Natural killer cell treated with Interleukin-12 subunit alpha and Interleukin-12 subunit beta and Interleukin-15 and Interleukin-18, amount 100 ng/mL, for 72 hours (primary cell): ENCODE data around the gene MYO9A. TPM values are rescaled to one million over a fixed set of nuclear protein-coding genes. Genes with fewer than 3 reads are reported as not detected.
"Not testable (repeated sequence)": the region's sequence is repeated elsewhere in the genome, so short reads cannot be mapped to it uniquely, and the experiment has no call there.

Experiments
- ATAC-seq, 2 donors: fragments of 150-1000 bp; cut with Tn5 transposase in 1 of 2; sonication (Bioruptor Pico), chemical (Tn5 transposase) in 1 of 2; 2 replicates each; pipeline ENCODE4 v1.10.0; 2021
- DNase-seq: peaks from one replicate; pipeline ENCODE4 v3.0.0; 2022; ENCODE audit warnings: low spot score
- H3K27ac Mint-ChIP-seq, 2 donors: 1 replicate in 1 of 2; 2 replicates in 1 of 2; pipeline ENCODE4 v1.8.0; 2022; ENCODE audit warnings: mixed read lengths in 2 of 2, mild to moderate bottlenecking in 1 of 2, moderate library complexity in 1 of 2
- H3K27me3 Mint-ChIP-seq, 2 donors: 1 replicate in 1 of 2; 2 replicates in 1 of 2; pipeline ENCODE4 v1.8.0; 2022; ENCODE audit warnings: mixed read lengths in 2 of 2
- H3K36me3 Mint-ChIP-seq: one replicate; pipeline ENCODE4 v1.8.0; 2022; ENCODE audit warnings: mixed read lengths
- H3K4me1 Mint-ChIP-seq, 2 donors: 1 replicate in 1 of 2; 2 replicates in 1 of 2; pipeline ENCODE4 v1.8.0; 2022; ENCODE audit warnings: low read depth in 2 of 2, mixed read lengths in 2 of 2, mild to moderate bottlenecking in 1 of 2
- H3K4me3 Mint-ChIP-seq: one replicate; pipeline ENCODE4 v1.8.0; 2022; ENCODE audit warnings: mixed read lengths
- H3K9me3 Mint-ChIP-seq: 2 replicates; pipeline ENCODE4 v1.8.0; 2022; ENCODE audit warnings: mixed read lengths
- total RNA-seq, 2 donors: library from RNA; stranded (reverse); gene quantifications; one replicate each; pipeline ENCODE4 v1.2.3, GENCODE V29; 2022

MYO9A gene
- total RNA-seq, 2 donors from 2014 or later: 16.3 to 19.8 TPM

DNA sequence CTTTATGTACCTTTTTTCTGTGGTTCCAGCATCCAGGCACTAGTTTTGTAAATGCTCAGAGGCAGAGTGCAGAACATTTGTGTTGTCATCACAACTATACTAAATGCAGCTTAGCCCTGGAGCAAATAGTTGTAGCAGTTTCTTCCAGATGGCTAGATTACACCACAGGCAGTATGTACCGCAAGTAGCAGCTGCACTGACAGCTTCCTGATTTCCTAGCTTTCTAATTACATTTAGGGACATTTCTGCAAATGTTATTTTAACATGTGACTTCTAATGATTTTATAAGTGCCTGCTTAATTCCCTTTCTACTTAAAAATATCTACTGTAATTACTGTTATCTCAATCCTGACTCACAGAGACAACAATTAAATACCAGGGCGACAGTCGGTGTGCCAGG lies 201.1 kb downstream of the MYO9A start:
- H3K9me3 Mint-ChIP-seq: no peaks in the 10 kb centered on the region
- no peak overlapping the region for H3K4me3 Mint-ChIP-seq
- H3K4me1 Mint-ChIP-seq: peaks cover 3 to 9% of the 10 kb centered on the region in 2 donors
- DNase-seq (no peak), ATAC-seq (no peak)
- H3K36me3 Mint-ChIP-seq: peaks cover 9% of the 10 kb centered on the region
- H3K27me3 Mint-ChIP-seq: no peaks in the 10 kb centered on the region
- H3K27ac Mint-ChIP-seq: no peak overlapping the region

DNA sequence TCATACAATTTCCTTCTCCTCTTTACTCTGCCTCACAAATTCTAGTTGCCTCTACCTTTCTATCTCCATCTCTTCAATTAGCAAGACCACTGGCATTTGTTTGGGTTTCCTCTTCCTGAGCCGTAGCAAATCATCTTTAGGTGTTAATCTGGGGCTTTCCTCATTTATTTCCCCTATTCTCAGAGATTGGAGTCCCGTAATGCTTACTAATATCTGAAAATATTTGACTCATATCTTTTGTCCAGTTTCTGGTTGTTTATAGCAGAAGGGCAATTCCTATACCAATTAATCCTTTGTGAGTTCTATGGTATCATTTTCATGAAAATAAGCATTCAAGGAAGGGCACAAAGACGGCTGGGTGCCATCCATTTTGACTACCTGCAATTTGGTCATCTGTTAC lies 203.9 kb downstream of the MYO9A start:
- Mint-ChIP-seq H3K4me3 (peak overlapping the region; percentile 40), H3K27ac (peak overlapping the region in 1 of 2 donors; percentile 38), H3K36me3 (peaks cover 9% of the 10 kb centered on the region), H3K27me3 (no peaks in the 10 kb centered on the region), H3K9me3 (no peaks in the 10 kb centered on the region), H3K4me1 (peaks cover 3 to 9% of the 10 kb centered on the region in 2 donors)
- no peak for ATAC-seq
- no peak for DNase-seq

DNA sequence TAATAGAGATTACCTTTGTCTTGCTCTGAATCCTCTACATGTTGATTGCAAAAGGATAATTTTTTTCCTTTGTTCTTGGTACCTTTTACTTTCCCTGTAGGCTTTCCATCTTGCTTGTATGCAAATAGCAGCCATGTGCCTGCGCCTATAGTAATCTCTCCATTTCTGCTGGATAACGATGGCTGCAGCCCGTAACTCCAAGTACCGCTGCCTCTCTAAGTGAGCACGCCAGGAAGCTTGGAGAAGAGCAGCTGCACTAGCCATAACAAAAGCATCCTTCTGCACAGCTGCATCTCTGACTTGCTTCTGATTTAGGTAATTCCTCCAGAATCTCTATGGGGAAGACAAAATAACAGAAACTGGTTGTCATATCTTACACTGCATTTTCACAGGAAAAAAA lies 218.3 kb downstream of the MYO9A start:
- DNase-seq (no peak), ATAC-seq (no peak)
- no peak overlapping the region for H3K4me3 Mint-ChIP-seq
- no peak overlapping the region for H3K27ac Mint-ChIP-seq
- no peaks in the 10 kb centered on the region for H3K9me3 Mint-ChIP-seq
- no peaks in the 10 kb centered on the region for H3K4me1 Mint-ChIP-seq
- H3K27me3 Mint-ChIP-seq: no peaks in the 10 kb centered on the region
- H3K36me3 Mint-ChIP-seq: peaks cover 24% of the 10 kb centered on the region

DNA sequence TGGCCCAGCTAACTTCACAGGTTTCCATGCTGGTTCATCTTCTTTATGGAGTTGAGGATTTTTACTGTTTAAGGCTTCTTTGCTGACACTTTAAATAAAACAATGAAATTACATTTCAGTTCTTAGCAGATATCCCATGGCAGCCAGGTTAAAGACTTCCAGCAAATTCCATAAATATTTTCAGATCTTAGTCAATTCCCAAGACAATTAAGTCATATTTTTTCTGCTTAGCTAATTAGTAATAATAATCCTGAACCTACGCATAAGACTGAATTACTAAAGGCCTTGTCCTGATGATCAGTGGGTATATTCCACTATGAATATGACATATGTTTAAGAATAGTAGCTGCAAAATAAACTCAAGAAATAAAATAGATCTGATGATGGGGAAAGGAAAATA lies 224.3 kb downstream of the MYO9A start:
- Mint-ChIP-seq H3K27me3 (no peaks in the 10 kb centered on the region), H3K4me3 (no peak overlapping the region), H3K27ac (no peak overlapping the region), H3K36me3 (peaks cover 21% of the 10 kb centered on the region), H3K4me1 (no peaks in the 10 kb centered on the region), H3K9me3 (no peaks in the 10 kb centered on the region)
- ATAC-seq (no peak), DNase-seq (no peak)

DNA sequence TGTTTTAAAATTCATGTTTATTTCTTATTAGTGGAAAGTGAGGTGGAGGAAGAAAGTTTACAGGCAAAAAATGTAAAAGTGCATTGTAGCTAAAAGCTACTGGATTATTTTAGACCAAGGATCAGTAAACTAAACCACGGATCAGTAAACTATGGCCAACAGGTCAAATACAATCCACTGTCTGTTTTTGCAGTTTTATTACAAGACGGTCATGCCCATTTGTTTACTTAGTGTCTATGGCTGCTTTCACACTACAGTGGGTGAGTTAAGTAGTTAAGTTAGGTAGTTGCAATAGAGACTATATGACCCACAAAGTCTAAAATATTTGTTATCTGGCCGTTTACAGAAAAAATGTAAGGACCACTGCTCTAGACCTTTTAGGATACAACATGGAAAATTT lies 225.6 kb downstream of the MYO9A start:
- ATAC-seq (no peak), DNase-seq (no peak)
- Mint-ChIP-seq H3K27ac (no peak overlapping the region), H3K9me3 (no peaks in the 10 kb centered on the region), H3K4me3 (no peak overlapping the region), H3K27me3 (no peaks in the 10 kb centered on the region), H3K4me1 (no peaks in the 10 kb centered on the region), H3K36me3 (peaks cover 21% of the 10 kb centered on the region)

DNA sequence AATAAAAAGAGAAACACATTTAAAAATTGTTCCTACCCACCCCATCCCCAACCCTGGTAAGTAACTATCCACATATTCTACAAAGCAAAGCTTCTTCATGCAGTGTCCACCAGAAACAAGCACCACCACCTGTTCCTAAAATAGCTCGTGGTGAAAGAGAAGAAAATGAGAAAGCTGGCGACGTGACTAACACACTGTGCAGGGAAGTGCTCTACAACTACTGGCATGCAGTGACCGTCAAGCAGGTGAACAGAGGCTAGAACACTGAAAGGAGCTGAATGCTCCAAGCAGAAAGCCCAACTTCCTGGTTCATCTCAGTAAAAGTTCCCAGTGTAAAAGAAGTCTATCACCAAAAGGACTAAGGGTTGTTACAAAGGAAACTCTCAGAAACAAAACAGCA lies 226.9 kb downstream of the MYO9A start:
- Mint-ChIP-seq H3K9me3 (no peaks in the 10 kb centered on the region), H3K4me1 (no peaks in the 10 kb centered on the region), H3K4me3 (no peak overlapping the region), H3K27me3 (no peaks in the 10 kb centered on the region), H3K36me3 (peaks cover 21% of the 10 kb centered on the region), H3K27ac (no peak overlapping the region)
- ATAC-seq: no peak
- no peak for DNase-seq

DNA sequence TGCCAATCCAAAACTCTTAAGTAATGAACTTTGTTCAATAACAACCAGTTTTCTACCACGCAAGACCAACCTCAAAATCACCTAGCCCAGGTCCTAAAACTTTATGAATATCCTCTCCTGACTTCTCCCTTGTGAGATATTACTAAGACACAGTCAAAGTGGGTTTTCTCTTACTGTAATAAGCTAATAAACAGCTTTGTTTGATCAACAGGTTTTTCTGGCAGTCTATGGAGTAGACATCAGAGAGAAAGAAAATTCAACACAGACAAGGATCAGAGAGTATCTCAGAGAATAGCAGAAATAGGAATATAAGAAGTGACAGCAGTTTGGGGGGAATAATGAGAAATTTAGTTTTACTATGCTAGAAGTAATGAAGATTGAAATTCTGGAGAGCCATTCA lies 228.0 kb downstream of the MYO9A start:
- DNase-seq (no peak), ATAC-seq (no peak)
- H3K9me3 Mint-ChIP-seq: no peaks in the 10 kb centered on the region
- no peak overlapping the region for H3K4me3 Mint-ChIP-seq
- peaks cover 21% of the 10 kb centered on the region for H3K36me3 Mint-ChIP-seq
- H3K27ac Mint-ChIP-seq: no peak overlapping the region
- H3K4me1 Mint-ChIP-seq: no peaks in the 10 kb centered on the region
- no peaks in the 10 kb centered on the region for H3K27me3 Mint-ChIP-seq

DNA sequence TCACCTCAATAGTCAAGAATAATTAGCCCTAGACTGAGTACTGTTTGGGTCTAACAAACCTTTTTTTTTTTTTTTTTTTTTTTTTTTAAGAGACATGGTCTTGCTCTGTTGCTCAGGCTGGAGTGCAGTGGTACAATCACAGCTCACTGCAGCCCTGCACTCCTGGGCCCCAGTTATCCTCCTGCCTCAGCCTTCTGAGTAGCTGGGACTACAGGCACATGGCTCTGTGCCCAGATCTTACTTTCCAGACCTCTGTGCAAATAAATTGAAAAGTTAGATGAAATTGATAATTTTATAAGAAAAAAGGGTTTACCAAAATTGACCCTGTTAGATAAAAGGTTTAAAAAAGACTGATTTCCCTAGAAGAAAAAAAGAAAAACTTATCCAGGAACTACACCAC lies 228.6 kb downstream of the MYO9A start:
- H3K9me3 Mint-ChIP-seq: no peaks in the 10 kb centered on the region
- H3K27ac Mint-ChIP-seq: no peak overlapping the region
- no peak overlapping the region for H3K4me3 Mint-ChIP-seq
- no peaks in the 10 kb centered on the region for H3K27me3 Mint-ChIP-seq
- no peaks in the 10 kb centered on the region for H3K4me1 Mint-ChIP-seq
- DNase-seq (no peak), ATAC-seq (no peak)
- H3K36me3 Mint-ChIP-seq: peaks cover 21% of the 10 kb centered on the region

DNA sequence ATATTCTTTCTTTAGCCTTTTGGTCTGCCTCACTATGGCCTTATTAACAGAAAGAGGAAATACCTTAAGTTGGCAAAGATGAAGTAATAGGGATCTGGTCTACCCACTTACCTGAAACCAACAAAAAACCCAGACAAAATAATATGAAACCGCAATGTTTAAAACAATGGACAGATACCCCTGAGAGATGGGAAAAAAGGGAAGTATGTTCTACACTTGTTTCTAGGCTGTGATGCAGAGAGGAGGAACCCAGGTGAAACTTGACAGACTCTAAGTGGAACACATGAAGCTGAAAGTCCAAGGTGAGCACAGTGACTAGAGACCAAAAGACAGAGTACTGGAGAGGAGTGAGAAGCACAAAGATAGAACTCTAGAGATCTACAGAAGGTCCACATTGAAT lies 229.2 kb downstream of the MYO9A start:
- ATAC-seq (no peak), DNase-seq (no peak)
- Mint-ChIP-seq H3K27me3 (no peaks in the 10 kb centered on the region), H3K4me1 (no peaks in the 10 kb centered on the region), H3K4me3 (no peak overlapping the region), H3K36me3 (peaks cover 21% of the 10 kb centered on the region), H3K9me3 (no peaks in the 10 kb centered on the region), H3K27ac (no peak overlapping the region)

DNA sequence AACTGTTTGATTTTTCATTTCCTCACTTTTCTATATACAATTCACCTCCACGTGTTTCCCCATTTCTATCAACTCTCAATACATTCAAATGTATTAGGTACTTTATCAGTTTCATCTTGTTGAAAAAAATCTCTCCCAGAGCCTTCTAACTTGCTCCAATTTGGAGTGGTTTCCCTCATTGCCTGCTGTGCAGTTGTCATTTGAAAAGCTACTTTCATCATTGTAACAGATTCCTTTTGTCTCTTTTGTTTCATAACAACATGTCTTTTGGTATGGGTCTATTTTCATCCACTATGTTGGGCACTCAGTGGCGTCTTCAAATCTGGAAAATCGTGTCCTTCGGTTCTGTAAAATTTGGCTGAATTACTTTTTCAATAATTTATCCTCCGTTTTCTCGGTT lies 232.6 kb downstream of the MYO9A start:
- Mint-ChIP-seq H3K27me3 (no peaks in the 10 kb centered on the region), H3K36me3 (peaks cover 12% of the 10 kb centered on the region), H3K4me1 (no peaks in the 10 kb centered on the region), H3K9me3 (no peaks in the 10 kb centered on the region), H3K4me3 (no peak overlapping the region), H3K27ac (no peak overlapping the region)
- DNase-seq (no peak), ATAC-seq (no peak)

DNA sequence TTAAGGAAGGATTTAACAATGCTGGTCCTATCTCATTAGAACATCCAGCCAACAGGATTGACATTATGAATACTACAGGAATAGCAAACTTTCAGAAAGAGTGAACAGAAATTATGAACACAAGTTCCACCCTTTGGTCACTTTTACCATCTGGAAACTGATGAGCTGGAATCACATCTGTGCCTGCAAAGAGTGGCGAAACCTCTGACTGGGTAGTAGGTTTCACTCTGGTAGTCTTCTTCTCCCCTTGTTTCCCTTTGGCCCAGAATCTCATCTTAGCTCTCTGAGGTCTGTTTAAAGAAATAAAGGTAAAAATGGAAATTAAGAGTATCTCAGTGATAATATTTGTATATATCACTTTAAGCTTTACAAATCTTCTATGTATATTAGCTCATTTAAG lies 234.5 kb downstream of the MYO9A start:
- no peak for ATAC-seq

DNA sequence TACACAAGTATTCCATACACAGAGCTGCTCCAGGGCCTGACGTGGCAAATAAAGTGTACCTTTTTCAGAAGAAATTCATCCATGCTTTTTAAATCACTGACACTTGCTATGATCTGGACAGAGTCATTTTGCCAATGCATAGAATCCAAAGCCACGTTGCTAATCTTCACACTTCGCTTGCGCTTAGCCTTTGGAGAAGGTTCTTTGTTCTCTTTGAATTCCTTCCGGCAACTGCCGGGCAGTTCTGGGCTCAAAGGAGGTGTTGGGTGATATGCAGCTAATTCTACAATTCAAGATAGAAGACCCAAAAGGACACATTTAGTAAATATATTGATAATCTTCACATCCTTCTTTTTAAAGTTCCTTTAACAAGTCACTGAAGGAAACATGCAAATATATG lies 237.7 kb downstream of the MYO9A start:
- H3K4me3 Mint-ChIP-seq: no peak overlapping the region
- ATAC-seq (no peak), DNase-seq (no peak)
- H3K4me1 Mint-ChIP-seq: no peaks in the 10 kb centered on the region
- H3K36me3 Mint-ChIP-seq: peaks cover 7% of the 10 kb centered on the region
- H3K9me3 Mint-ChIP-seq: no peaks in the 10 kb centered on the region
- H3K27ac Mint-ChIP-seq: no peak overlapping the region
- H3K27me3 Mint-ChIP-seq: no peaks in the 10 kb centered on the region

More for the DNA sequence above, 234.5 kb downstream of the MYO9A start:
- Mint-ChIP-seq H3K36me3 (peaks cover 15% of the 10 kb centered on the region), H3K9me3 (no peaks in the 10 kb centered on the region), H3K4me1 (no peaks in the 10 kb centered on the region), H3K27ac (no peak overlapping the region), H3K27me3 (no peaks in the 10 kb centered on the region), H3K4me3 (no peak overlapping the region)
- DNase-seq: no peak

DNA sequence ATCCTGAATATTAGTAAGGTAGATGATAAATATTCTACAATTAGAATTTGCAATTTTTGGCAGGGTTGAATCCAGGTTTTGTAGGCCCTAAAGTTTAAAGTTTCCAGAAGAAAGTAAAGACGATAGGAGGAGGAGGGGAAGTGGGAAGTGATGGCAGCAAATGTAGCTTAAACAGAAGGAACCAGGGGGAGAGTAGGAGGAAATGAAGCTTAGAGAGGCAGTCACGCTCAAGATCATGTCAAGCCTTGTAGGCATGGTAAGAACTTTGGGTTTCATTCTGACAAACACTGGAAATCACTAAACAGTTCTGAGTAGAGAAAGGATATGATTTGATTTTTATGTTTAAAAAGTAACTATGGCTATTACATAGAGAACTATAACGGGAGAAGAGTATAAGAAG lies 243.7 kb downstream of the MYO9A start:
- H3K36me3 Mint-ChIP-seq: no peaks in the 10 kb centered on the region
- ATAC-seq: no peak
- peaks cover 0 to 3% of the 10 kb centered on the region in 2 donors for H3K4me1 Mint-ChIP-seq
- no peaks in the 10 kb centered on the region for H3K27me3 Mint-ChIP-seq
- no peak overlapping the region for H3K4me3 Mint-ChIP-seq
- no peak overlapping the region for H3K27ac Mint-ChIP-seq
- no peaks in the 10 kb centered on the region for H3K9me3 Mint-ChIP-seq
- no peak for DNase-seq

DNA sequence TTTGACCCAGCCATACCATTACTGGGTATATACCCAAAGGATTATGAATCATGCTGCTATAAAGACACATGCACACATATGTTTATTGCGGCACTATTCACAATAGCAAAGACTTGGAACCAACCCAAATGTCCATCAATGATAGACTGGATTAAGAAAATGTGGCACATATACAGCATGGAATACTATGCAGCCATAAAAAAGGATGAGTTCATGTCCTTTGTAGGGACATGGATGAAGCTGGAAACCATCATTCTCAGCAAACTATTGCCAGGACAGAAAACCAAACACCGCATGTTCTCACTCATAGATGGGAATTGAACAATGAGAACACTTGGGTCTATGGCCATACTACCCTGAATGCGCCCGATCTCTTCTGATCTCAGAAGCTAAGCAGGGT lies 259.7 kb downstream of the MYO9A start:
- not testable (repeated sequence) for H3K4me1 Mint-ChIP-seq, DNase-seq, H3K36me3 Mint-ChIP-seq, H3K27ac Mint-ChIP-seq, ATAC-seq, H3K4me3 Mint-ChIP-seq, H3K9me3 Mint-ChIP-seq, H3K27me3 Mint-ChIP-seq

DNA sequence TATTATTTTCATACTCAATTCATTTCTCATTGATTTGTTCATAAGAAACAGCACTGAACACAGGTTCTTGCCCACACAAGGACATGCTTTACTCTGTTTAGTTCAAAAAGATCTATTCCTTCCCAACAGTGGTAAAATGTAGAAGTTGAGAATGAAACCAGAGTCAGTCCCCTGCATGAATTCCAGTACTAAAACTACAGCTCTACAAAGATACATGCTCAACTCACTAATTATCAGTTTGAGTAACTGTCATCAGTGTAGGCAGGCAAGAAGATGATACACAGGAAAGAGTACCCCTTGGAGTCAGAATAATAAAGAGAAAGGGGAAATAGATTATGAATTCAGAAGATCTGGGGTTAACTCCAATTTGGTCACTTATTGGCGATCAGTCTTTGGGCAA lies 264.4 kb downstream of the MYO9A start:
- no peak overlapping the region for H3K4me3 Mint-ChIP-seq
- no peaks in the 10 kb centered on the region for H3K9me3 Mint-ChIP-seq
- peak in 1 of 2 donors; percentile 38 for ATAC-seq

More for the DNA sequence above, 264.4 kb downstream of the MYO9A start:
- Mint-ChIP-seq H3K27ac (peak overlapping the region in 1 of 2 donors; percentile 44), H3K36me3 (peaks cover 6% of the 10 kb centered on the region), H3K4me1 (no peaks in the 10 kb centered on the region), H3K27me3 (no peaks in the 10 kb centered on the region)
- DNase-seq: no peak
